GM12892 (cell line): Measurements from ENCODE around the gene SLC52A1.

Source experiments
- POLR2A ChIP-seq: IDR thresholded peaks from 2 replicates; pipeline ENCODE4 v1.6.1; 2011; ENCODE audit warnings: low read depth, low read length, control low read depth
- POLR2AphosphoS5 ChIP-seq: IDR thresholded peaks from 2 replicates; pipeline ENCODE4 v1.6.1; 2011; ENCODE audit warnings: low read depth, low read length, control low read depth
- TAF1 ChIP-seq: IDR thresholded peaks from 2 replicates; pipeline ENCODE4 v1.6.1; 2011; ENCODE audit warnings: low read depth, mild to moderate bottlenecking, control low read depth, low read length, borderline replicate concordance

GRCh38 chr17:4986951-4987766 is 48.1 kb downstream of the SLC52A1 start, which contains the start of gene CAMTA2:
- TF ChIP-seq POLR2A (peak; percentile 52; the same call in 1 of the 2 replicates), POLR2AphosphoS5 (0 out of 2 replicates have a peak, but pooled peaks have one; percentile 31), TAF1 (no peak)
